ENCODE results near the gene SMIM10L2A.
"Not testable (repeated sequence)": the region's sequence is repeated elsewhere in the genome, so short reads cannot be mapped to it uniquely, and the experiment has no call there.

SMIM10L2A gene

DNA sequence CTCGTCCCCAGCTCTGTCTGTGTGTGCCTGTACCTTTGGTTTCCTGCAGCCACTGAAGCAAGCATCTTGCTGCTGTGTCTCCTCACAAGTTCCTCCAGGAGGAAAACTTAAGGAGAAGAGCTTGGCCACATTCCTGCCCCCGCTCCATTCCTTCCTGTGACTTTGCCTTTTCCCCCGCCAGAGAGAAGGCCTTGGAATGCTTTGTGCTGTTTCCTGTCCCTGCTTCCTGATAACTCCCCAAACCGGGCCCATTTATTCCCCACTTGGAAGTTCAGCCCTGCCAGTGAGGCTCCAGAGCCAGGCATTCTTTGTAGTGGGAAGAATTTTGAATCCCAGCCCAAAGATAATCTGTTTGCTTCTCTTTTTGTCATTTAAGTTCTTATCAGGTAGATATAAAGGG, 33.1 kb downstream of the SMIM10L2A start:
- no peak for DNase-seq (ENCODE audit: low spot score)

DNA sequence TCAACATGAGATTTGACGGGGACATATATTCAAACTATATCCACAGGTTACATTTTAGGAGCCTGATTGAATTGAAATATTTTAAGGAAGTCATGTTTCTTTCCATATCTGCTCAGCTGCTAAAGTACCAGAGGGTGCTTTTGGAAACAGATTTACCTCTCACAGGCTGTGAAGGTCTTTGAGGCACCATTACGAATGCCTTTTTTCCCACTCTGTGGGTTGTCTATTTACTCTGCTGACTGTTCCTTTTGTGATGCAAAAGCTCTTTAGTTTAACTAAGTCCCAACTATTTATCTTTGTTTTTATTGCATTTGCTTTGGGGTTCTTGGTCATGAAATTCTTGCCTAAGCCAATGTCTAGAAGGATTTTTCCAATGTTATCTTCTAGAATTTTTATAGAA, 40.0 kb downstream of the SMIM10L2A start:
- not testable (repeated sequence) for DNase-seq (ENCODE audit: low spot score)

DNA sequence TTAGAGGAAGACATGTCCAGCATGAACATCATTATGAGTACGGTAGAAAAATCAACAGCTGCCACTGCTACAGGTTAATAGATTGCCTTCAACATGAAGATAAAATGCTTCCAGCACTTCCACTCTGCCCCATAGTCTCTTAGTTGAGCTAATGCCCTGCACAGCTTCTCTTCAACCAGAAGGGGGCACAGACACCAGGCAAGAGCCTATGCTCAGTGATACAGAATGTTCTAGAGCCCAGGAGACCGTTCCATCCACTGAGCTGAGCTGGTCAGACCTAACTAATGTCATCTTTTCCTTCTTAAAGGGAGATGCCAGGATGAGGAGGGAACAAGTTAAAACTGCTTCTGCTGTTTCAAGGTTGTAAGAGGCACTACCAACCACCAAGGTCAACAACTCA, 42.2 kb downstream of the SMIM10L2A start:
- peak; percentile 27 for DNase-seq (ENCODE audit: low spot score)

DNA sequence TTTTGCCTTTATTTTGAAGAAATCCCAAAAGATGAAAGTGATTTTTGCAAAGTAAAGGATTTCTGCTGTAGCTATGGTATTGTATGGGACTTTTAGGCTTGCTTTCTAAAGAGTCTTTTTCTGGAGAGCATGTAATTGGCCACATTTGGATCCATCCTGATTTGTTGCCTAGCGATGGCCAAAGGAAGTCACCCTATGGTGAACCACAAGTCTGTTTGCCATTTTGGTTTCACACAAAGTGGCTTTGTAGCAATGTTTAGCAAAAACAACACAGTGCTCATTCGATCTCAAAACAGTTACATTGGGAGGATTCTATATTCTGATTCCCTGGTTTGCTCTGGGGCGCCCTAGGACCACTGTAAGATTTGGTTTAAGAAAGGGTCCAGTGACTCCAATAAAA, 54.6 kb downstream of the SMIM10L2A start:
- no peak for DNase-seq (ENCODE audit: low spot score)

DNA sequence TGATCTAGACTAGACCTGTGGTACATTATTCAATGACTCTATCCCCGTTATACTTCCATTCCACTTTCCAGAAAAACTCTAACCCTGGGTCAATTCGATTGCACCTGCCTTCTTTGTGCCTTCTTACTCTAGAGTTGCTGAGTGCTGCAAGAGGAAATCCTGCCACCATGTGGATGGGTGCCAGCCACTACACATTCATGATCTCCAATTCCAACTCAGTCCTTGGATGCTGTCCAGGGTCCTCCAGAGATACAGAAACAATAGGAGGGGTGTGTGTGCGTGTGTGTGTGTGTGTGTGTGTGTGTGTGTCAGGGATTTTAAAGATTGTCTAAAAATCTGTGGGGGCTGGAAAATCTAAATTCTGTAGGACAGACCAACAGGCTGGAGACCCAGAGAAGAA, 55.8 kb downstream of the SMIM10L2A start:
- no peak for DNase-seq (ENCODE audit: low spot score)

Measured in hematopoietic multipotent progenitor cell treated with erythropoietin and hydrocortisone succinate and interleukin-3 and kit ligand, for 17 days (in vitro differentiated cells).